ENCODE measurements around the gene FAM241A.
"Not testable (repeated sequence)": the region's sequence is repeated elsewhere in the genome, so short reads cannot be mapped to it uniquely, and the experiment has no call there.

FAM241A gene

DNA sequence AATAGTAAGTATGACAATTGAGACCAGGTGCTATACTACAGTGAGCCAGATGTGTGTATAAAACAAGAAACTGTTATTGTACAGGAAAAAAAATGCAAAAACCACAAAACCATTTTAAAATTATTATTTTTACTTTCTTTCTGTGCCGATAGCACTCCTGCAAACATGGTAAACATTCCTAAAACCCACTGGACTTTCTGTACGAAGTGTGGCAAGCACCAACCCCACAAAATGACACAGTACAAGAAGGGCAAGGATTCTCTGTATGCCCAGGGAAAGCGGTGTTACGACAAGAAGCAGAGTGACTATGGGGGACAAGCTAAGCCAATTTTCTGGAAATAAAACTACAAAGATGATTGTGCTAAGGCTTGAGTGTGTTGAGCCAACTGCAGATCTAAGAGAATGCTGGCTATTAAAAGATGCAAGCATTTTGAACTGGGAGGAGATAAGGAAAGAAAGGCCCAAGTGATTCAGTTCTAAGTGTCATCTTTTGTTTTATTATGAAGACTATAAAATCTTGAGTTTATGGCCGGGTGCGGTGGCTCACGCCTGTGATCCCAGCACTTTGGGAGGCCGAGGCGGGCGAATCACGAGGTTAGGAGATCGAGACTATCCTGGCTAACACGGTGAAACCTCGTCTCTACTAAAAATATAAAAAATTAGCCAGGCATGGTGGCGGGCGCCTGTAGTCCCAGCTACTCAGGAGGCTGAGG, 26.0 kb downstream of the FAM241A start:
- in situ Hi-C loops (cut with HindIII; ENCODE audit: low sequenced_read_pairs), result not testable (repeated sequence)

DNA sequence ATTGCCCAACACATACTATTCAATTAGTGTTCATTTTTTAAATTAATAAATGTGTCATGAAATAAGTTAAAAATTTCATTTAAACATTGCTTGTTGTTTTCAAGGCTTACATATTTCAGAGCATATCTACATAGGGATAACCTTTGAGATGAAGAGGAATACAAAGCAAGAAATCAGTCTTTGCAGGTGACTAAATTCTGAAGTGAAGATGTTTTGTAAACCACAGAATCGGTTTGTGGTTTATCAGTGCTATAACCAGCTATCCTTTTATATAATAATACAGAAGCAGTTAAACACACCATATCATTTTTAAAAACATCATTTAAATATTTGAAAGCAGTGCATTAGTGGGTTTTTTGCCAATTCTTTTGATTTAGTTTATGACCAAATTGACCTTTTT, 26.9 kb downstream of the FAM241A start:
- in situ Hi-C loops (cut with HindIII; ENCODE audit: low sequenced_read_pairs), result no loop called here

DNA sequence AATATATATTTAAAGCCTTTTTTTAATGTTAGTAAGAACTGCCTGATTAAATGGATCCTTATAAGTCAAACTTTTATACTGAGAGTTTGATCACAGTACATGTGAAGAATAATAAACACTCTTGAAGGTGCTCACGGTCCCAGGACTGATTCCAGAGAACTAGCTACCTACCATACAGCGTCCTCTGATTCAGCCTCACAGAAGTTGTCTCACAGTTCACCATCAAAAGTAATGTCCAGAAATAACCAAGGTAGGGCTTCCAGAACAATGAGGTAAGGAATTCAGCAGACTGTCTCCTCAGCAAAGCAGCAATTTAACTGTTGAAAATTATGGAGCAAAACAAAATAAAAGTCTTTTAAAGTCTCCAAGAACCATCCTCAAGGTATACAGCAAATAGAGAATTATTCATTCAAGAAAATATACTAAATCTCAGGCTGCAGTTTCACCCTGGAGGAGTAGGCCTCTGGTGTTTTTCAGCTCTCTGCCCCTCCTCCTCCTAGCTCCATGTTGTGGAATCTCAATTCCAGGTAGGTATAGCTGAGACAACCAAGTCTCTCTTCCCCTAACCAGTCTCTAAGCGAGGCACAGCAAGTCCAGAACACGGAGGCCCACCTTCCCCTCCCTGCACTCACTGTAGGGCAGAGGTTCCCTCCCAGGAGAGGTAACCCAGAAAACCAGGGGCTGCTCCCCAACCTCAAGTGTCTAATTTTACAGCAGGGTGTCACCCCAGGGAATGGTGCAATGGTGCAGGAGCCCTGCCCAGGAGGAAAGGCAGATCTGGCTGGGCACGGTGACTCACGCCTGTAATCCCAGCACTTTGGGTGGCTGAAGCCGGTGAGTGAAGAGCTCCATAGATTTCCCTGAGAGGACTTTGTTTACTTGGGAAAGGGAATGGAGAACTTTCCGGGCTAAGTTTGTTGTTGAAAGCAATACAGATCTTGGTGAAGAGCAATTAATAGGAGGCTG, 28.6 kb downstream of the FAM241A start:
- in situ Hi-C loops (cut with HindIII; ENCODE audit: low sequenced_read_pairs), result no loop called here

DNA sequence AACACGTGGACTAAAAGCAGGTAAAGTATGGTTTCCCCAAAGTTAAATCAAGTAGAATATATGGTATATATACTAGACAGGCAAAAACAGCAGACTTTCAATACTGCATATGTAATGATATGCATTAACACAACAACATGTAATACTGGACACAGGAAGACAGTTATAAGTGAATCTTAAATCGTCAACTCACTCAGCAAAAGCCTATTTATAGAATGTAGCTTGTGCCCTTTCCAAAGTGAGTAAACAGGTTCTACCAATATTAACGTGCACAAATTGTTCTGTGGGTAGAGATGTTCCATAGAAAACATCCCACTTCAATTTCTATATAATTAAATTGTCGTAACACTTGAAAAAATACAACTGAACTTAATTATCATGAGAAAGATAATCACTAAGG, 30.6 kb downstream of the FAM241A start:
- in situ Hi-C loops (cut with HindIII; ENCODE audit: low sequenced_read_pairs), result no loop called here

DNA sequence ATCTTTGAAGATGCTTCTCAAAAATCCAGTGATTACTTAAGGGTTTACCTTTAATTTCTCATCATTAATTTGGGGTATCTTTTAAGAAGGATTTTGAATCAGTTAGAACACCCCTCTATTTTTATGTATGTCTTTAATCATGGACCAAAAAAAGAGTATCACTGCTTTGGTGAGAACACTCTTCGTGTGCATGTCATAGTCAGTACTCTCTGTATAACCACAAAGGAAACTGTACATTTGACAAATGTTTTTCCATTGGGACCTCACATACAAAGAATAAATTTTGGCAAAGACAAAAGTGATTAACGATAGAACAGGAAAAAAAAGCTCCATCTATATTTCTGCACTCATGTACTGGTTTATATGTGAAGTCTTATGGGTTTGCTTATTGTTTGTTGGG, 31.3 kb downstream of the FAM241A start:
- in situ Hi-C loops (cut with HindIII; ENCODE audit: low sequenced_read_pairs), result no loop called here

DNA sequence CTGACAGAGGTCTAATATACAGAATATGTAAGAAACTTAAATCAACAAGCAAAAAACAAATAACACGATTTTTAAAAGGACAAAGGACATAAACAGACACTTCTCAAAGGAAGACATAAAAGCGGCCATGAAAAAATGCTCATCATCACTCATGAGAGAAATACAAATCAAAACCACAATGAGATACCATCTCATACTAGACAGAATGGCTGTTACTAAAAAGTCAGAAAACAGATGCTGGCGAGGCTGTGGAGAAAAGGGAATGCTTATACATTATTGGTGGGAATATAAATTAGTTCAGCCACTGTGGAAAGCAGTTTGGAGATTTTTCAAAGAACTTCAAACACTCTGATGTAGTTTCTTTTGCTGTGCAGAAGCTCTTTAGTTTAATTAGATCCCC, 33.5 kb downstream of the FAM241A start:
- in situ Hi-C loops (cut with HindIII; ENCODE audit: low sequenced_read_pairs), result not testable (repeated sequence)

DNA sequence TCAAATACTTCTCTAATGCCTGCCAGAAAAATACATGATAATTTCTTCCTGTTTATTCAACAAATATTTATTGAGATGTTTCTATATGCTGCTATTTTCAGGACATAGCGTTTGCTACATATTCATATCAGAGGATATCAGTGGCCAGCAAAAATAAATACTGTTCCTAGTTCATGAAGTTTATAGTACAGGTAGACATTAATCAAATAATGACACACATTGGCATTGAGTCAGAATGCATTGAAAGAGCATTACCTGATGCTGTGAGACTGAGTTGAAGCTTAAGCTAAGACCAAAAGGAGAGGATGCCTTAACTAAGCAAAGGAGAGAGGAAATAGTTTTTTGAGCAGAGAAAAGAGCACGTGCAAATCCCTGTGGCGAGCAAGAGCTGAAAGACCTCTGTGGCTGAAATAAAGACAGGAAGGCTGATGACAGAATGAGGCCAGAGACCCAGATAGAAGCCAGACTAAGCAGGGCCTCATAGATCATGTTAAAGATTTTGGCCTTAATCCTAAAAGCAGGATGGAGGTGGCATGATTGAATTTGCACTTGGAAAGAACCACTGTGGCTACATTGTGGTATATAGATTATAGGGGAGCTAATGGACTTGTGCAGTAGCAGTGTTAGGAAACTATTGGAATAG, 36.2 kb downstream of the FAM241A start:
- in situ Hi-C loops (cut with HindIII; ENCODE audit: low sequenced_read_pairs), result loop anchor here (5.0 kb wide), 2 partner anchors 34 to 36 kb away; partner anchors contain the start of gene FAM241A

DNA sequence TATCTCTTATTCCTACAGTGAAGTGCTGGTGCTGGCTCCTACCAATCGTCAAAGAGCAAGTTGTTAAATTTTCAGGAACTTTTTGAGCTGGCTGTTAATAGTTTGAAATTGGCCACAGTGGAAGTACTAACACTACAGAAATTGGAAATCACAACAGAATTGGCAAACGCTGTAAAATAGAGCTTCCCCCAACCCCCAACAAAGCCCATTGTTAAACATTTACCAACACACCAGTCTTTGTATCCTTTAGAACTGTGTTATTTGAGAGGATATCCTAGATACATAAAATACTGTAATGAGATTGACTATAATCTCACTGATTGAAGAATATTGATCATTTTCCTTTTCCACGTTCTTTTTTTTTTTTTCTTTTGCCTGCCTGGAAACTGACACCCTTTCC, 37.4 kb downstream of the FAM241A start:
- in situ Hi-C loops (cut with HindIII; ENCODE audit: low sequenced_read_pairs), result loop anchor here (5.0 kb wide), 2 partner anchors 35 kb away; partner anchors contain the start of gene FAM241A

DNA sequence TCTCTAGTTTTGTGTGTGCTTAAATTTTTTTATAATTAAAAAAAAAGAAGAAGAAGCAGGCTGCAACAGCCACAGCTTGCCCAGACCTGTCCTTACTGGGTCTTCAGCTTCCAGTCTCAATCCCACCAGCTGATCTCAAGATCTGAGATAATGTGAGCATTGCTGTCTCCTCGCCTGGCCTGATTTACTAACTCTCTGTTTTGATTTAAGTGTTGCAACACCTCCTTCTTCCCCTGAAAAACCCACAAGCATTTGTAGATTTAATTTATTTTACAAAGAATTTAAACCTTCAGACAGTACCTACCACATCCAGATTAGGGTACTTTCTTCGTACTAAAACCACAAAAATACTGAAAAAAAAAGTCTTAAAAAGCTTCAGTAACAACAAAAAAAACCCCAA, 38.0 kb downstream of the FAM241A start:
- in situ Hi-C loops (cut with HindIII; ENCODE audit: low sequenced_read_pairs), result loop anchor here (5.0 kb wide), 2 partner anchors 34 to 36 kb away; partner anchors contain the start of gene FAM241A

DNA sequence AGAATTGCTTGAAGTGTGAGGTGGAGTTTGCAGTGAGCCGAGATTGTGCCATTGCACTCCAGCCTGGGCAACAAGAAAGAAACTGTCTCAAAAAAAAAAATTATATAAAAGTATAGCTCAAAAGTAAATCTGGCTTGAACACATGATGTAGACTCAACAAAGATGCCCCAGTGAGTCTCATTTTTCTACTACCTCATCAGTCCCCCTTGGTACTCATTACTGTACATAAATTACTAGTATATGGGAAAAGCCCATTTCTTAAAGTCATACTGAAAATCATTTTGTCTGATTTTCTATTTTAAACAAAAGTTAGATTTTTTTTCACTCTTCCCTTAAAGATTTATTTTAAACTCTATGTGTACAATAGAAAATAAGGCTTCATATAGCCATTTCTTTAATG, 39.2 kb downstream of the FAM241A start:
- in situ Hi-C loops (cut with HindIII; ENCODE audit: low sequenced_read_pairs), result loop anchor here (5.0 kb wide), 2 partner anchors 33 to 37 kb away; partner anchors contain the start of gene FAM241A

DNA sequence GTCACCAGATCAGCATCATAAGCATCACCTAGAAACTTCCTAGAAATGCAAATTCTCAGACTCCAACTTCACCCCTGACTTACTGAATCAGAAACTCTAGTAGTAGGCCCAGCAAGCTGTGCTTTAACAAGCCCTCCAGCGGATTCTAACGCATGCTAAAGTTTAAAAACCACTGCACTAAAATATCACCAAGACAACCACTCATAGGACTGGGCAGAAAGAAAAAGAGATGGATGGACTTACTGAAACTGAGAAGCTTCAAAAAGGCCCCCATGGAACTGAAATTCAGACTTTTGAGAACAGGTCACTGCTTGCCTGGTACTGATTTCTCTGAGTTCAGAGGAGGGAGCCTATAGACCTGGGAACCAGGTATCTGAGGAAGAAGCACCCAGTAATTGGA, 40.1 kb downstream of the FAM241A start:
- in situ Hi-C loops (cut with HindIII; ENCODE audit: low sequenced_read_pairs), result no loop called here

DNA sequence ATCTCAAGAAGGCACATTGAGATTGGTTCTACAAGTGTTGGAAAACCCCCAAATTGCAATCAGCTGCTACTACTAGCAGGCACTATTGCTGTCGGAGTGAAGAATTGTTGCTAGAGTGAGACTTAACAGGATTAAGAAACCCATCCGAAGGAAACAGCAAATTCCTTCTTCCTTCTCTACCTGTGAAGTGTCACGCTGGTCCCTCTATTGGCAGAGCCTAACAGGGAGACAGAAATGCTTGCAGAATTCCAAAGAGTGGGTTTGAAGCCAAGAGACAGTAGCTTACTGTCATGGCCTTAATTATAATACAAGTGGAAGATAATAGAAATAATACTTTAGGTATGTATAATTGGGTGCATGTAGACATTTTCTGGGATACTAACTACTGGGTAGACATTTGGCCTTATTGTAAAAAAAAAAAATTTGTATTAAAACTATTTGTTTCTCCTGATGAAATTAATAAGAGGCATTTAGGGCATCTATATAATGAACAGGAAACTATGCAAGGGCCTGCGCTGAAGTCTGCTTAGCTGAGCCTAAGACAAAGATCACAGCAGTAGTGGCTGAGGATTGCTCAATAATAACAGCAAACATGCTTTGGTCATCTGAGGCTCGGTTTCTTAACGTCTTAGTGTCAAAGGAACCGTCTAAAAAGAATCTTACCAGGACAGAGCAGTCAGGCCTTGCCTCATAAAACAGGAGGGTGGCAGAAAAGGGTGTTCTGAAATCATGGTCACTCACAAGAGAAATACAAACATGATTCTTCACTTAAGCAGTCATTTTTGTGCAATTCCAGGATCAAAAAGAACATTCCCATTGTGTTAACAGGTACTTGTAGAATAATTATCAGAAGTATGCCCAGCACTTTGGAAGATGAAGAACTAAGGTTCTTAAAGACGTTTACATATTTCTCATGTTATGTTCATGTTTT, 40.8 kb downstream of the FAM241A start:
- in situ Hi-C loops (cut with HindIII; ENCODE audit: low sequenced_read_pairs), result no loop called here

DNA sequence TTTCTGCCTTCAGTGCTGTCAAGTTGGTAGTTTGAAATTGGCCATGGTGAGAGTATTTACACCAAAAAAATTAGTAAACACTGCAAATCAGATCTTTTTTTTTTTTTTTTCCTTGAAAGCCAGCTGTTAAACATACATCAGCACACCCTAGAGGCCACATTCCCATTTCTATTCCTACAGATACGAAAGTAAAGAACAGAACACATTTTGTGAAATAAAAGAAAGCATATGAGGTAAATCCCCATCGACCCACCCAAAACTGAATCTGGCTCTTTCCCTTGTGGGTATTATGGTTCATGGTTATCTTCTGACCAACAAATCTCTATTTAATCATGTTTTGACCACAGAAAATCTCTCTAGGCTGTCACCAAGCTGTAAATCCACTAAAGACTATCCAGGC, 44.5 kb downstream of the FAM241A start:
- in situ Hi-C loops (cut with HindIII; ENCODE audit: low sequenced_read_pairs), result no loop called here

DNA sequence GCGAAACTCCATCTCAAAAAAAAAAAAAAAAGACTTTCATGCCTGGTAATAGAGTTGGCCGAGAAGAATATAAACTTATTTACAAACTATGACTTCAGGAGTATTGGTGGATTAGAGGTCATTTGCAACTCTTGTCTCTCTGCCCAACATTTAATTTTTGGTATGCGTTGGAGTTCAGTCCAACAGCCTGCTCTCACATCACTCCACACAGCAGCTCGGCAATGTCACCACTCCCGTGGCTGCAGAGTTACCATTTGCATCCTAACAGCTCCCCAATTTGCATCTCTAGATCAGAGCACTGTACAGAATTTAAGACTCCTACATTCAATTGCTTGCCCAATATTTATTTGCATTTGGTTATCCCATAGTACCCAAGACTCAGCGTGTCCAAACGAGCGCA, 45.4 kb downstream of the FAM241A start:
- in situ Hi-C loops (cut with HindIII; ENCODE audit: low sequenced_read_pairs), result no loop called here

DNA sequence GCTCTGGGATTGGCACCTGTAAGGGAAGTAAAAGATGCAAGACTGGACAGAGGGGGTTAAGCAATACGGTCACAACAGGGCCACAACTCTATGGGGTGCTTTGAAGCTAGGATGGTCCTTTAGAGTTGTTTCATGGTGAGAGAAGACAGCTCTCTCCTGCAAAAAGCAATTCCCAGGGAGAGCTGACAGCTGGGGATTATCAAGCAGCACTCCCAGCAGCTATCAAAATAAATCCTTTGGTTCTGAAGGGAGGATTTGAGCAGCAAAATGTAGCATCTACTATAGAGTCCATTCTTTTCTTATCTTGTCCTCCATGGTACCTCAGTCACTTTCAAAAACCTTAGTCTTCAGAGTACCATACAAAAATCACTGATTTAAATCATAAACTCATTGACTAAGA, 51.2 kb downstream of the FAM241A start:
- in situ Hi-C loops (cut with HindIII; ENCODE audit: low sequenced_read_pairs), result no loop called here

DNA sequence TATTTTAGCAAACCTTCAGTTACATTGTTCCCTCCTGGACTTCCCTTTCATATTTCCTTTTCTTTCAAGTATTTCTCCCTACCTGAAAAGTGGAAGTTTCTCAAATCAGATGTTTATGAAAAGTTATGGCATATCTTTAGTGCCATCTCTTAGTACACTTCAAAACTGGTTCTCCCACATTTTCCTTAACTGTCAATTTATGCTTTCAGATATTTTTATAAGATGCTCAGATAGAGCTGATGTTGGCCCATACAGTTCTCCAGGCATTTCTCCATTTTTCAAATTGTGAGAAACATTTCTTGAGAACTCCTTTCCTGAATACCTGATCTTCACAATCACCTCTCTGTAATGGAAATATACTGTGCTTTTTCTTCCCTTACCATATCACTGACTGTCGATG, 53.8 kb downstream of the FAM241A start:
- in situ Hi-C loops (cut with HindIII; ENCODE audit: low sequenced_read_pairs), result no loop called here

DNA sequence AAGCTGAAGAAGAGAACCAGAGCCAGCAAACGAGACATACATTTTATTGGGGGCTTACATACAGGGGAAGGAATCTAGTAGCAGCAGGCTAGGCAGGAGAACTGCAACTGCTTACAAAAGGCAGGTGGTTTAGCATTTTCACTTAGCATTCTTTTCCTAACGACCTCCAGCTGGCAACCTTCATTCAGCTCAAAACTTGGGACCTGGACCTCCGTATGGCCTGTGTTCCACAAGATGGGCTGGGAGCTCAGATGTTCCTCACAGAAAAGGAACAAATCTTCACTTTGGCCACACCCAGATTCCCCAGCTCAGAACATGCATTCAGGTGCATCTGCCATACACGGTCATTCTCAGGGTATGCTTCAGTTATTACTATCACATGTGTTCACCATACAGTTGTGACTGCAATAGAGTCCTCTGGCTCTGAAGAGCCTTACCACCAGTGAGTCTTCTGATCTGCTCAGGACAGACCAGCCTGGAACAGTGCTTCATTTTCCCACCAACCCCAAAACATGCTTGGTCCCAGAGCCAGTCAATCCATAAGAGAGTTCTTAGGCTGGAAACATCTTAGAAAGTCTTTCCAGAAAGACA, 56.8 kb downstream of the FAM241A start:
- in situ Hi-C loops (cut with HindIII; ENCODE audit: low sequenced_read_pairs), result no loop called here

DNA sequence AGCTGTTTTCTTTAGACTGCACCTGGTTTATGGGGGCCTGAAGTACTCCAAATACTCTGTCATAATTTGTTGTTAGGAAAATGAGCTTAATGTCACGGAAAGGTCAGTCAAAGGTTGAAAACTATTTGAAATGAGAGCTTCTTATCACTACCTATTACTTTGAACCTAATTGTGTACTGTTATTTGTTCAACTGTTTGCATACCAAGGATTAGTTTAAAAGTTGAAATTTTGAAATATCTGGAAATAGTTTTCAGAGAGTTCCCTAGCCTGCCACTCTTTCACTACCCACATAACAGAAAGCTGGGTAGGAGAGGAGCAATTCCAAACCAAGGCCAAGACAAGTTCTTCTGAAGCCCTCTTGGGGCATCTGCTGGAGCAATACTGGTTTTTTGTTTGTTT, 58.3 kb downstream of the FAM241A start:
- in situ Hi-C loops (cut with HindIII; ENCODE audit: low sequenced_read_pairs), result no loop called here

DNA sequence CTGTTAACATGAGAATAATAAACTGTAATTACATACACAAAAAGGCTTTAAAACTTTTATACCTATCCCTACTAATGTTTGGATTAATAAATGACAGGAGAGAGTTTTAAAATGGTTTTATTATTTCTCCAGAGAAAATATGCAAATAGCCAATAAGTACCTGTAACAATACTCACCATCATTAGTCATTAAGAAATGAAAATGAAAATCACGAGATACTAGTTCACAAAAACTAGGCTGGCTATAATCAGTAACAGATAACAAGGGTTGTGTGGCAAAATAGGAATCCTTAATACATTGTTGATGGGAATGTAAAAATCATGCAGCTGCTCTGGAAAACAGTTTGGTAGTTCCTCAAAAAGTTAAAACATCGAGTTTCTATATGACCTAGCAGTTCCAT, 61.2 kb downstream of the FAM241A start:
- in situ Hi-C loops (cut with HindIII; ENCODE audit: low sequenced_read_pairs), result no loop called here
